Epithelial cell of proximal tubule (primary cell): ENCODE data around the gene ST7. TPM values are rescaled to one million over a fixed set of nuclear protein-coding genes. Genes with fewer than 3 reads are reported as not detected.

Experiments
- DNase-seq: peaks from one replicate; pipeline ENCODE4 v3.0.0-alpha.2; 2011; ENCODE audit warnings: low read depth
- H3K4me3 ChIP-seq: 2 replicates; pipeline ENCODE4 v1.5.1; 2011; ENCODE audit warnings: low read depth, mild to moderate bottlenecking, low read length
- CTCF ChIP-seq: conservative IDR thresholded peaks from 2 replicates; pipeline ENCODE4 v1.5.1; 2012; ENCODE audit warnings: low read depth, mild to moderate bottlenecking, low read length
- total RNA-seq: library from RNA; depleted of rRNA; stranded (reverse); fragments of >200 nt; gene quantifications from 2 replicates; pipeline ENCODE4 v1.2.3, GENCODE V29; 2015

ST7 gene
- total RNA-seq, 1 donor from 2014 or later: 19.4 TPM

GRCh38 chr7:117014673-117015133 is 61.4 kb downstream of the ST7 start:
- H3K4me3 ChIP-seq: peak overlapping the region; percentile 4
- DNase-seq: no peak
- TF ChIP-seq CTCF: no peak

- H3K4me3 ChIP-seq: no peak overlapping the region
- no peak for DNase-seq
- no peak for TF ChIP-seq CTCF
These were observed 62.2 kb downstream of the ST7 start for GRCh38 chr7:117015258-117016184.

- TF ChIP-seq CTCF: no peak
- DNase-seq: no peak
These were observed 63.7 kb downstream of the ST7 start for GRCh38 chr7:117017017-117017451.

GRCh38 chr7:117017702-117018266 is 64.5 kb downstream of the ST7 start:
- DNase-seq: no peak
- H3K4me3 ChIP-seq: no peak overlapping the region
- no peak for TF ChIP-seq CTCF

More at GRCh38 chr7:117017017-117017451, 63.7 kb downstream of the ST7 start:
- H3K4me3 ChIP-seq: no peak overlapping the region

GRCh38 chr7:117018713-117019112 is 65.4 kb downstream of the ST7 start:
- TF ChIP-seq CTCF: no peak
- DNase-seq: no peak
- H3K4me3 ChIP-seq: no peak overlapping the region

- DNase-seq: no peak
- no peak for TF ChIP-seq CTCF
- no peak overlapping the region for H3K4me3 ChIP-seq
These were observed 66.0 kb downstream of the ST7 start for GRCh38 chr7:117019287-117019686.
